Measurements from ENCODE around the gene PRDM2. TPM values are rescaled to one million over a fixed set of nuclear protein-coding genes. Genes with fewer than 3 reads are reported as not detected.

PRDM2 gene
- total and polyA plus RNA-seq, 2 of the 13 experiments (the other 11 are each of a cell fraction or from before 2014, with no cell fraction given), result 4.0 to 6.5 TPM

GRCh38 chr1:13754510-13755103, 54.6 kb downstream of the PRDM2 start:
- Histone ChIP-seq H3K27me3 (ENCODE audit: control insufficient read depth in 1 of 2, insufficient read depth in 2 of 2, low read length in 2 of 2) (no peaks in the 10 kb centered on the region), H4K20me1 (ENCODE audit: insufficient read depth, low read length) (peaks cover 18% of the 10 kb centered on the region; the same call in 1 of the 2 replicates), H3K36me3 (replicated peaks in 1 of 2; ENCODE audit: control insufficient read depth in 1 of 2, insufficient read depth in 2 of 2, low read length in 2 of 2) (no peaks in the 10 kb centered on the region; a peak in 1 of 5 replicates), H3K27ac (ENCODE audit: extremely low read length, insufficient read depth, low read length) (no peak overlapping the region), H3K4me3 (replicated peaks in 1 of 3; ENCODE audit: insufficient read depth in 1 of 3, low read depth in 2 of 3, low read length in 3 of 3) (no peak overlapping the region), H2AFZ (ENCODE audit: low read length) (no peak overlapping the region), H3K4me2 (ENCODE audit: low read depth, low read length) (no peak overlapping the region), H3K79me2 (ENCODE audit: insufficient read depth, low read length) (peaks cover 91% of the 10 kb centered on the region), H3K9ac (ENCODE audit: insufficient read depth, low read depth, low read length) (no peak overlapping the region), H3K9me3 (ENCODE audit: low read length) (no peaks in the 10 kb centered on the region), H3K4me1 (ENCODE audit: insufficient read depth, low read length) (peaks cover 35% of the 10 kb centered on the region)
- ATAC-seq (no peak), DNase-seq (ENCODE audit: low spot score) (no peak), FAIRE-seq (no peak)
- ChIA-PET POLR2A (no interaction called here), CTCF (ENCODE audit: low intra/inter-chr PET ratio, low total read pairs) (no interaction called here)
- WGBS (ENCODE audit: low lambda C conversion rate), result 92% methylated on average over 6 of the region's 6 CpGs
- in situ Hi-C loops (cut with HindIII; ENCODE audit: extremely low pct_ligation_motif_present, low pct_unique_long_range_greater_than_20kb) (no loop called here), intact Hi-C loops (cut with micrococcal nuclease; ENCODE audit: unreplicated experiment) (no loop called here)
- TF ChIP-seq FOXK1 (CRISPR knock-in tag; IDR thresholded peaks at IDR 0.05; ENCODE audit: borderline replicate concordance, low read depth), result no peak
- TF ChIP-seq ARID4A (CRISPR knock-in tag; IDR thresholded peaks at IDR 0.05; ENCODE audit: borderline replicate concordance), result no peak
- TF ChIP-seq RBM39 (IDR thresholded peaks at IDR 0.05; ENCODE audit: low read depth, low read length, poor library complexity, severe bottlenecking), result no peak
- no peak for TF ChIP-seq HNRNPL (IDR thresholded peaks at IDR 0.05; ENCODE audit: low read depth, low read length)
- BruUV-seq (replicated peaks), result no TSS peak

Data from HepG2 (cell line).